Measurements from ENCODE around the gene LRRC4B.
A peak's percentile ranks its signal among the peaks of the same experiment; 100 is the strongest.

Gene LRRC4B

GRCh38 chr19:50537769-50538230 is 30.4 kb downstream of the LRRC4B start (continued):
- TF ChIP-seq ZBTB11 (tag by site-specific recombination; conservative IDR thresholded peaks at IDR 0.05; ENCODE audit: low read depth) (no peak), ZNF530 (tag by site-specific recombination; IDR thresholded peaks at IDR 0.05; ENCODE audit: low read depth) (no peak), ZXDB (tag by site-specific recombination; IDR thresholded peaks at IDR 0.05) (peak; percentile 39; the same call in 1 of the 2 replicates), SP2 (tag by site-specific recombination; IDR thresholded peaks at IDR 0.05) (no peak), ZNF449 (tag by site-specific recombination; IDR thresholded peaks at IDR 0.05) (no peak), ZNF48 (tag by site-specific recombination; IDR thresholded peaks at IDR 0.05) (no peak), ZNF747 (tag by site-specific recombination; IDR thresholded peaks at IDR 0.05) (no peak), ZNF223 (tag by site-specific recombination; IDR thresholded peaks at IDR 0.05) (no peak), ZNF473 (tag by site-specific recombination; IDR thresholded peaks at IDR 0.05) (no peak), ZNF157 (tag by site-specific recombination; IDR thresholded peaks at IDR 0.05) (no peak), ZNF335 (tag by site-specific recombination; conservative IDR thresholded peaks at IDR 0.05) (no peak), ZNF571 (tag by site-specific recombination; IDR thresholded peaks at IDR 0.05) (no peak), HOXA7 (CRISPR knock-in tag; IDR thresholded peaks at IDR 0.05; ENCODE audit: borderline replicate concordance) (no peak), ZNF16 (tag by site-specific recombination; IDR thresholded peaks at IDR 0.05; ENCODE audit: low read depth) (no peak), ZNF174 (tag by site-specific recombination; IDR thresholded peaks at IDR 0.05) (no peak), ZNF266 (tag by site-specific recombination; IDR thresholded peaks at IDR 0.05; ENCODE audit: low read depth) (no peak), SP7 (tag by site-specific recombination; IDR thresholded peaks at IDR 0.05) (peak; percentile 54; the same call in 1 of the 2 replicates), CTCF (tag by site-specific recombination; IDR thresholded peaks at IDR 0.05) (peak; percentile 91), BCL11B (tag by site-specific recombination; IDR thresholded peaks at IDR 0.05; ENCODE audit: low read depth) (0 out of 2 replicates have a peak, but pooled peaks have one; percentile 52), PATZ1 (tag by site-specific recombination; IDR thresholded peaks at IDR 0.05) (0 out of 2 replicates have a peak, but pooled peaks have one; percentile 13), ZNF148 (tag by site-specific recombination; IDR thresholded peaks at IDR 0.05; ENCODE audit: borderline replicate concordance) (no peak), ZNF354C (tag by site-specific recombination; IDR thresholded peaks at IDR 0.05; ENCODE audit: borderline replicate concordance, low read depth) (no peak), ZBTB17 (tag by site-specific recombination; IDR thresholded peaks at IDR 0.05) (peak; percentile 39; the same call in 1 of the 2 replicates), ZNF664 (tag by site-specific recombination; IDR thresholded peaks at IDR 0.05) (no peak), KLF9 (tag by site-specific recombination; IDR thresholded peaks at IDR 0.05; ENCODE audit: low read depth) (no peak), EGR2 (tag by site-specific recombination; IDR thresholded peaks at IDR 0.05; ENCODE audit: low read depth) (no peak), OSR2 (tag by site-specific recombination; IDR thresholded peaks at IDR 0.05) (no peak), ZNF514 (tag by site-specific recombination; IDR thresholded peaks at IDR 0.05) (no peak), ZNF23 (tag by site-specific recombination; IDR thresholded peaks at IDR 0.05; ENCODE audit: borderline replicate concordance) (no peak), SP3 (tag by site-specific recombination; IDR thresholded peaks at IDR 0.05) (no peak), ZNF558 (tag by site-specific recombination; IDR thresholded peaks at IDR 0.05) (no peak)
